NCI-H446 (cell line): Measurements from ENCODE around the gene MAGEB3.

Experiments
- DNase-seq, 2 experiments: peaks; one replicate each; lab custom pipeline; 2025; lab: John Stamatoyannopoulos, UW

The MAGEB3 gene

GRCh38 chrX:30278365-30278764 is 47.9 kb downstream of the MAGEB3 start:
- DNase-seq = no peak

DNA sequence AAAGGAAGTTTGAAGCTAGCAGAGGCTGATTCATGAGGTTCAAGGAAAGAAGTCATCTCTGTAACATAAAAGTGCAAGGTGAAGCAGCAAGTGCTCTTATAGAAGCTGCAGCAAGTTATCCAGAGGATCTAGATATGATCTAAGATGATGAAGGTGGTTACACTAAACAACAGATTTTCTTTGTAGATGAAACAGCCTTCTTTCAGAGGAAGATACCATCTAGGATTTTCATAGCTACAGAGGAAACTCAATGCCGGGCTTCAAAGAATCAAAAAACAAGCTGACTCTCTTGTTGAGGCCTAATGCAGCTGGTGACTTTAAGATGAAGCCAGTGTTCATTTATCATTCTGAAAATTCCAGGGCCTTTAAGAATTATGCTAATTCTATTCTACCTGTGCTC is 50.0 kb downstream of the MAGEB3 start:
- DNase-seq = no peak

GRCh38 chrX:30282527-30282926 is 52.1 kb downstream of the MAGEB3 start:
- no peak for DNase-seq

DNA sequence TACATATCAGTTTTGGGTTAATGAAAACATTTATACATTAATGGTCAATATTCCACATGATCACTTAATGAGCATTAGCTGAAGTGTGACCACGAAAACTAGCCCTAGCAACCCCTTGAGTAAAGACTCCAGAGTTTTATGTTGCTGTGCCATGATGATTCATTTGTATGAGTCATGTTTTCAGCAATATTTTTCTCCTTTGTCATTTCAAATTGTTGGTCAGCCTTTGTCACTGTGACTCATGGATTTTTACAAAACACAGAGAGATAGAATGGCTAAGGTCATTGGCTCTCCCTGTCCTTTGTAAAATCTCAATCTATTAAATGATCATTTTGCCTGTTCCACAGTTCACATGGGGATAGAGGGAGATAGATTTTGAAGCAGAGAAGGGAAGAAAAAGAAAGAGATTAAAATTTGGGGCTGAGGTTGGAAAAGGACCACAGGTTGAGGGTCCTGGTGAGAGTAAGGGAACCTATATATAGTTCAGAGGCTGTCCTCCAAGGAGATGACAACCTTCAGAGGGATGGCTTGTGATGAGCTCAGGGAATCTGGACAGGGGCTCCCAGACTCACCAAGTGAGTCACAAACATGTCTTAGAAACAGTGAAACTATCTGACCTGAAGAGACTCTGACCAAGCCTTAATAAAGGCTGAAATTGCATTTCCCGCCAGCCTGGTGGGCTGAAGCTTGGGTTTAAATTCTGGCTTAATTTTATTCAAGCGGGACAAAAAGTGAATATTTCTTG is 53.2 kb downstream of the MAGEB3 start:
- no peak for DNase-seq
